ENCODE data around the gene ANKRD6. TPM values are rescaled to one million over a fixed set of nuclear protein-coding genes. Genes with fewer than 3 reads are reported as not detected.

The ANKRD6 gene
- total RNA-seq = 10 to 100 TPM in 2 of 4 donors, 1 to 10 TPM in 2; 7.7 to 18.5 (median 11.9) TPM

DNA sequence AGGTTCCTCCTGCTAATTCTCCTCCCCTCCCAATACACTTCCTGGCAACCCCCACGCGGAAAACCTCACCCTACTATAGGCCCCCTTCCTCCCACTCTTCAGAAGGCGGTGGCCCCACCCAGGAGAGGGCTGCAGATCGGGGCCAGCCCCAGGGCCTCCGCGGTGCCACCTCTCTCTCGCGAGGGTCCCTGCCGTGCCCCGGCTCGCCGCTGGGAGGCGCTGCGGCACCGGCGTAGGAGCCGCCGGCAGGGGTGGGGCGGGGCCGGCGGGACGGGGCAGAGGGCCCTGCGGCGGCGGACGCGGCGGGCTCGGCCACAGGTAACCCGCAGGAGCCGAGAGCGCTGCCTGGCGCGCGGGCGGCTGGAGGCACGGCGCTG lies at the start of gene ANKRD6:
Gene ANKRD6 (plus strand): TSS at position 278 of the 377 bp plus-strand sequence. CDS start 133,825 bp downstream, outside the sequence.
- TF ChIP-seq, protein P1, sequence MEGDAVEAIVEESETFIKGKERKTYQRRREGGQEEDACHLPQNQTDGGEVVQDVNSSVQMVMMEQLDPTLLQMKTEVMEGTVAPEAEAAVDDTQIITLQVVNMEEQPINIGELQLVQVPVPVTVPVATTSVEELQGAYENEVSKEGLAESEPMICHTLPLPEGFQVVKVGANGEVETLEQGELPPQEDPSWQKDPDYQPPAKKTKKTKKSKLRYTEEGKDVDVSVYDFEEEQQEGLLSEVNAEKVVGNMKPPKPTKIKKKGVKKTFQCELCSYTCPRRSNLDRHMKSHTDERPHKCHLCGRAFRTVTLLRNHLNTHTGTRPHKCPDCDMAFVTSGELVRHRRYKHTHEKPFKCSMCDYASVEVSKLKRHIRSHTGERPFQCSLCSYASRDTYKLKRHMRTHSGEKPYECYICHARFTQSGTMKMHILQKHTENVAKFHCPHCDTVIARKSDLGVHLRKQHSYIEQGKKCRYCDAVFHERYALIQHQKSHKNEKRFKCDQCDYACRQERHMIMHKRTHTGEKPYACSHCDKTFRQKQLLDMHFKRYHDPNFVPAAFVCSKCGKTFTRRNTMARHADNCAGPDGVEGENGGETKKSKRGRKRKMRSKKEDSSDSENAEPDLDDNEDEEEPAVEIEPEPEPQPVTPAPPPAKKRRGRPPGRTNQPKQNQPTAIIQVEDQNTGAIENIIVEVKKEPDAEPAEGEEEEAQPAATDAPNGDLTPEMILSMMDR (IDR thresholded peaks at IDR 0.05; ENCODE audit: low read depth) = no peak

DNA sequence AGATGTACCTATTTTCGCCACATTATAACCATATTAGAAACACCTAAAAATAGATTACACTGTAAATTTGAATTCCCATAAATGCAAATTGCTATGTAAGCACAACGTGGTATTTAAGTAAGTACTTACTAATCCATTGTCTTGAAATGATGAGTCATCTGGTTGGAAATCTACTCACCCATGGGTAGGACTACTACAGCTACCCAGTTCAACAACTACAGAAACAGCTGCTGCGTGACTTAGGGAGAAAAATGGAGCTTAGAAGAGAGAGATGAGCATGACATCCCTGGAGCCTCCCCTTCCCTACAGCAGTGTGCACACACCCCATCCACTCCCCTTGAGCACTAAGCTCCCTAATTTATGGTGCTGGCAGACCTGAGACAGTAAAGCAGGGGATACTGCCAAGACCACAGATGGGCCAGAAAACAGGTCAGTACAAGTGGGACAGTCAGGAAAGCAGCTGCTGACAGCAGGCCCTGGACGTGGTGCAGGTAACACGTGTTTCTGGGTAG lies 47.7 kb upstream of the ANKRD6 start:
- TF ChIP-seq, protein P1 (IDR thresholded peaks at IDR 0.05; ENCODE audit: low read depth) = no peak

DNA sequence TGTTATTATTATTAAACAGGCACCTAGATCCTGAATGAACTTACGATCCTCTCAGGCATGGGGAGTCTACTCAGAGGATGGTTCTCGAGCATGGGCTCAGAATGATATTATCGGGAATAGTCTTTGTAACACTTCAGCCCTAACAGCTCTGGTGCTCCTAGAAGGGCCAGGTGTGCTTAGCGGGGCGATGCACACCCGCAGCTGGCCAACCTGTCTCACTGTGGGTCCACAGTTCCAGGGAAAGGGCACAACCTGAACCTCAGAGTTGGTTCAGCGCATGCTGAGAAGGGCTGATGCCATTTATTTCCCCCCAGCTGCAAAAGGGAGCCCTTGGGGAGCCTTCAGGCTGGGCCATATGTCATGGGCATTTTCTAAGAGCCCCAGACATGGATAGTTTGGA lies 47.1 kb upstream of the ANKRD6 start:
- TF ChIP-seq, protein P1 (IDR thresholded peaks at IDR 0.05; ENCODE audit: low read depth) = no peak

DNA sequence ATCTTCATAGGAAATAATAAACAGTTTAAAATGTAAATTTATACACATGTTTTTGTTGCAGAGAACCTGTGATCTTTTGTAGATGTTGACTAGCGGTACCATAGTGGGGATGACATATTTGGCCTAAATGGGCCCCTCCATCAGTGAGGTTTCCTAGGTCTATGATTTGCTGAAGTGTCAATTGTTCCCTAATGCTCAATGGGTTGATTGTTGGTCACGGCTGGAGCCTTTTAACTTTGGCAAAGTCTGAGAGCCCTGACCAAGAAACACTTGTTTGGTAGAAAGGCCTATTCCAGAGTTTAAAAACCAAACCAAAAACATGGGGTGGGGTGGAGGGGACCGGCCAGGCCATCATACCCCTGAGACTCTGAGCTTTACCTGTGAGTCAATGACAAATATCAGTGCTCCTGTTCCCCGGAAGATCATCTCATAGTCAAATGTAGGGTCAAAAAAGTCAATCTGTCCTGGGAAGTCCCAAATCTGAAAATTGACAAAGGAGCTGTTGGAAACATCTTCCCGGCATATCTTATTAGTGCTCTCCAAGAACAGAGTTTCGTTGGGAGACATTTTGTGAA lies 45.9 kb upstream of the ANKRD6 start:
- TF ChIP-seq, protein P1 (IDR thresholded peaks at IDR 0.05; ENCODE audit: low read depth) = no peak

DNA sequence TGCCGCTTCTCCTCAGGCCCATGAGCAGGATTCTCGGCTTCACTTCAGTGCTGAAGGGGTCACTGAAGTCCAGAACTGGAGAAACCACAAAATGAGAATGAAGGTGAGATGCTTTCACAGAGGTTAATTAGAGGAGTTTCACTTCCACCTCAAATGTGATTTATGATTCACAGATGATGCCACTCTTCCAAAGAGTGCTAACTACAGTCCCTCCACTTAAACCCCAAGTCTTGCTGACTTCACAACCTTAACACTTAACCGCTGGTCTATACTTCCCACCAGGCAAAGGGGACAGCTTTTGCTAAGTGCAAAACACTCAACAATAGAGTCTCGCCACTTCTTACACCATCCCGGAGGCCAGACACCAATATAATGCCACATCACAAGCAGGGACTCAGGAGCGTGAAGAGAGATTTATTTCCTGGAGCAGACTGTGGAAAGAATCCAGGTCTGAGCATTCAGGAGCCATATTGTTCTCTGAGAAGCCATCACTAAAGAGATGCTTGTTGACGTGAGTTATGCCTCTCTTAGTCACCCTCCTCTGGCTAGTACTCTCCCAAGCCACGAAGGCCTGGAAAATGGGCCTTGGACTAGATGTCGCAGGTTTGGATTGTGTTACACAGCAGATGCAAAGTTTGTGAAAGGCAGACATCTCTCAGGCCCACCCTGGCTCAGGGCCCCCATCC lies 45.3 kb upstream of the ANKRD6 start:
- TF ChIP-seq, protein P1 (IDR thresholded peaks at IDR 0.05; ENCODE audit: low read depth) = no peak

DNA sequence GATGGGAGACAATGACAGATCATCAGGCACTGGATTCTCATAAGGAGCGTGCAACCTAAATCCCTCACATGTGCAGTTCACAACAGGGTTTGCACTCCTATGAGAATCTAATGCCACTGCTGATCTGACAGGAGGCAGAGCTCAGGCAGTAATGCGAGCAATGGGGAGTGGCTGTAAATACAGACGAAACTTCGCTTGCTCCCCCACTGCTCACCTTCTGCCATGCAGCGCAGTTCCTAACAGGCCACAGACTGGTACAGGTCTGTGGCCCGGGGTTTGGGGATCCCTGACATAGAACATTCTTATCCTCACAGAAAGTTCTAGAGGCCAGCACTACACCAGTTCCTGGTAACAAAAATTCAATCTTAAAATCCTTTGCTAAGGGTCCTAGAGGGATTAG lies 44.1 kb upstream of the ANKRD6 start:
- TF ChIP-seq, protein P1 (IDR thresholded peaks at IDR 0.05; ENCODE audit: low read depth) = no peak

DNA sequence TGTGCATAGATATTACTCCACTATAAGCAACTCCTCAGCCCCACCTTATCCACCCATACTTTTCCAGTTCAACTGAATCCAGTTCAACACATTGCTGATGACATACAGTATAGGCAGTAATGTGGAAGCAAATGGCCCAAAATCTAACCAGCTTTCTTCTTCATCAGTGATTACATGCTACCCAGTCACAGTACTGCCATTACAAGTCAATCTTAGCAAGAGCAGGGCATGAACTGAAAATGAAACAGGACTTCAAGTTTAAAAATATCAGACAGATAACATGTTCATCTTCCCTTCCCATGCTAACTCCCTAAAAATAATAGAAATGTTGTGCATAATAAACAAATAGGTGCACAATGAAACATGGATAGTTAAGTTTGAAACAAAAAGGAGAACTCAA lies 40.1 kb upstream of the ANKRD6 start:
- TF ChIP-seq, protein P1 (IDR thresholded peaks at IDR 0.05; ENCODE audit: low read depth) = no peak

Data from subcutaneous adipose tissue (tissue), 4 donors.